Kasumi-1 (cell line): ENCODE measurements around the gene CSNK1E.
A peak's percentile ranks its signal among the peaks of the same experiment; 100 is the strongest.
"Not testable (repeated sequence)": the region's sequence is repeated elsewhere in the genome, so short reads cannot be mapped to it uniquely, and the experiment has no call there.

Experiments
- DNase-seq, 2 experiments: peaks; one replicate each; lab custom pipeline; 2025; lab: John Stamatoyannopoulos, UW

Gene CSNK1E

DNA sequence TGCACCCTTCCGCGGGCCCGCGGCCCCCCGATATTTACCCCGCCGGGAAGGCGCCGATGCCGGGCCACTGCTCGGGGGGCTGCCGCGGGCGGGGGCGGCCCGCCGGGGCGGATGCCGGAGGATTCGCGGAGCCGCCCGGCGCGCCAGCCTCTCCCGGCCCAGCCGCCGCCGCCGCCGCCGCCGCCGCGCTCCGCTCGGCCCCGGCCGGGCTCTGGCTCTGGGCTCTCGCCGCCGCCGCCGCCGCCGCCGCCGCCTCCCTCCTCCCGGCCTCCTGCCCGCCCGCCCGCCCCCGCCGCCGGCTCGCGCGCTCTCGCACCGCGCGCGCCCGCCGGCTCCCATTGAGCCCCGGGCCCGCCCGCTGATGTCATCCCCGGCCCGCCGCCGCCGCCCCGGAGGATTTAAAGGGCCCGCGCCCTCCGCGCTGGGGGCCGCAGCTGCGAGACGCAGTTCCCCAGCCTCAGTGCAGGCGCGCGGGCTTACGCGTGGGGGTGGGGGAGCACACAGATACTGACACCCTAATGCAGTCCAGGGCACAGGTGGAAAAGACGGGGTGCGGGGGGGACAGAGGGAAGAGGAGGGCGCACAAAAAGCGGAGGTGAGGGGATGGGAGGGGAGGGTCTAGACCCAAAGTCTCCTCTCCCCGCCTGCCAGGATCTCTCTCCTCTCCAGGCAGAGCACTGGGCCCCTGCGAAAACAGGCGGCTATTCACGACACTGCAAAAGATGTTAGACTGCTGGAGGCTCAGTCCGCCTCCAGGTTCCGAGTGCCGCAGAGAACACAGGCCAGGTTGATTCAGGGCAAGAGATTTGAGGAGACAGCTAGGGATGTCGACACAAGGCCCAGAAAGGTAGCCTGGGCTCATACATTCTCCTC is at the start of gene CSNK1E:
TSS of gene CSNK1E (minus strand) at position 312 of the 873 bp plus-strand sequence. CDS start 3,276 bp downstream, outside the sequence.
- peak in 1 of 2 experiments; percentile 28 for DNase-seq

DNA sequence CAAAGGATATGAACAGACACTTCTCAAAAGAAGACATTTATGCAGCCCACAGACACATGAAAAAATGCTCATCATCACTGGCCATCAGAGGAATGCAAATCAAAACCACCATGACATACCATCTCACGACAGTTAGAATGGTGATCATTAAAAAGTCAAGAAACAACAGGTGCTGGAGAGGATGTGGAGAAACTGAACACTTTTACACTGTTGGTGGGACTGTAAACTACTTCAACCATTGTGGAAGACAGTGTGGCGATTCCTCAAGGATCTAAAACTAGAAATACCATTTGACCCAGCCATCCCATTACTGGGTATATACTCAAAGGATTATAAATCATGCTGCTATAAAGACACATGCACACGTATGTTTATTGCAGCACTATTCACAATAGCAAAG is 48.6 kb upstream of the CSNK1E start:
- not testable (repeated sequence) for DNase-seq

DNA sequence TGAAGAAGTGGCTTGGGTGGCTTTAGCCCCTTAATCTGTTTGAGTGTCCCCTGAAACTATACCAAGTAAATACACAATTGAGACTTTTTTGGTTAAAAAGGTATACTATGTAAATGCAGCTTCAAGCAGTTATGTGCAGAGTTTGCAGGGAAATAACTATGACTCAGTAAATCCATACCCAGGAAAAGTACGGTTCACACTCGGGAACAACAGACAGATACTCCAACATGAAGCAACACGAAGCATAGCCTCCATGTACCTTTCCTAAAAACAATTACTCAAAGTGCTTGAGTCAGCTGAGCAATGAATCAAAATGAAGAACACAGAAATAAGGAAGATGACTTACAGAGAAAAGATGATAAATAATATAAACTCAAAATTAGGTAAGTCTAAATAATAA is 47.9 kb upstream of the CSNK1E start:
- DNase-seq: not testable (repeated sequence)

DNA sequence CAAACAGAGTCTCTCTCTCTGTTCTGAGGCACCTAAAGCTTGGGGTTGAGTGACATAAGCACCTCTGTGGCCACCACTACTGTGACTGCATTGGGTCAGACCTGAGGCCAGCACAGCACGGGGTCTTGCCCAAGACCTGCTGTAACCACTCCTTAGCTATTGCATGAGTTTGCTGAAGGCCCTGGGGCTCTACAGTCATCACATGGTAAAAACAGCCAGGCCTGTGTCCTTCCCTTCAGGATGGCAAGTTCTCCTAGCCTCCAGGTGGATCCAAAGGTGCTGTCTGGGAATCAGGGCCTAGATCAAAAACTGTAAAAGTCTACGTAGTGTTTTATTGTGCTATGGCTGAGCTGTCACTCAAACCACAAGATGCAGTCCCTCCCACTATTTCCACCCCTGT is 43.3 kb upstream of the CSNK1E start:
- not testable (repeated sequence) for DNase-seq

DNA sequence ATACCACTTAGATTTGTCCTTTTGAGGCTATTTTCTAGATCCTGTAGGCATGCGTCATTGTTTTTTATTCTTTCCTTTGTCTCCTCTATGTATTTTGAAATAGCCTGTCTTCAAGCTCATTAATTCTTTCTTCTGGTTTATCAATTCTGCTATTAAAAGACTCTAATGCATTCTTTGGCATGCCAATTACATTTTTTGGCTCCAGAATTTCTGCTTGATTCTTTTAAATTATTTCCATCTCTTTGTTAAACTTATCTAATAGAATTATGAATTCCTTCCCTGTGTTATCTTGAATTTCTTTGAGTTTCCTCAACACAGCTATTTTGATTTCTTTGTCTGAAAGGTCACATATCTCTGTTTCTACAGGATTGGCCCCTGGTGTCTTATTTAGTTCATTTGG is 42.6 kb upstream of the CSNK1E start:
- not testable (repeated sequence) for DNase-seq

DNA sequence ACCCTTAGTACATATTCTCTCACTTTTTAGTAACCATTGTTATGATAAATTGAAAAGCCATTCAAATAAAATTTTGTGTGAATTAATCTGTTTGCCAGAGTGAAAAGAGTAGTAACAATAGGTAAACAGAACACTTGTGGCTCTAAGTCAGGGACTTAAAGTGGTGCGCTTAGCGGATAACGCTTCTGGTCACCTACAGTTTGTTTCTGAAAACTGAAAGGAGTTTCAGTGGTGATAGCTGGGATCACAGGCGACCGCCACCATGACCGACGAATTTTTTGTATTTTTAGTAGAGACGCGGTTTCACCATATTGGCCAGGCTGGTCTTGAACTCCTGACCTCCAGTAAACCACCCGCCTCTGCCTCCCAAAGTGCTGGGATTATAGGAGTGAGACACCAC is 40.7 kb upstream of the CSNK1E start:
- not testable (repeated sequence) for DNase-seq

DNA sequence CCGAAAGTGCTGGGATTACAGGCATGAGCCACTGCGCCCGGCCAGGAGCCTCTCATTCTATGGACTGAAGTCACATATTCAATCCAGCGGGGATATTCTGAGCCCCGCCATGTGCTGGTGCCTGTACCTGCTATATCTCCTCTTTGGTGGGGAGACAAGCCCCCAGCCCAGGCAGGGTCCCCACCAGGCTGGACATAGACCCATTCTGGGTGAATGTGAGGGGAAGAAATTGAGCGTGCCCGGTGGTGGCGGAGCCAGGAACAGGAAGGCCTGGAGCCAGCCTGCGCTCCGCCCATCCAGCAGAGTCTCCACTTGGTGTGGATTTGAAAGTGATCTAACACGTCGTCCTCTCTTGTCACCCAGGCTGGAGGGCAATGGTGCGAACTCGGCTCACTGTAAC is 38.0 kb upstream of the CSNK1E start:
- no peak for DNase-seq

DNA sequence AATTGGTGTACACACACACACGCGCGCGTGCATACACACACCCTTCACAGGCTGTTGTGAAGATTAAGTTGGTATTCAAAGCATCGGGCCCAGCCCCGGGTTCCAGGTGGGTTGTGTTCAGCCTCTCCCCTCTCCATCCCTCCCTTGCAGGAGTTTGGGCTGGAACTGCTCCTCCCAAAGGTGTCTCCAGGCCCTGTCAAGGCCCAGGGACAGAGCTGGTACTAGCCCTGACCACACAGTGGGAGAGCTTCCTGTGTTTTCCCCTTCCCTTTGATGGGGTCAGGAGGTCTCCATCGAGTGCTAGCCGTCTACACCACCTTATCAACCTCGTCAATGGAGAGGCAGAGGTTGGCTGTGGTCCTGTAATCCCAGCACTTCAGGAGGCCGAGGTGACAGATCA is 36.5 kb upstream of the CSNK1E start:
- no peak for DNase-seq

DNA sequence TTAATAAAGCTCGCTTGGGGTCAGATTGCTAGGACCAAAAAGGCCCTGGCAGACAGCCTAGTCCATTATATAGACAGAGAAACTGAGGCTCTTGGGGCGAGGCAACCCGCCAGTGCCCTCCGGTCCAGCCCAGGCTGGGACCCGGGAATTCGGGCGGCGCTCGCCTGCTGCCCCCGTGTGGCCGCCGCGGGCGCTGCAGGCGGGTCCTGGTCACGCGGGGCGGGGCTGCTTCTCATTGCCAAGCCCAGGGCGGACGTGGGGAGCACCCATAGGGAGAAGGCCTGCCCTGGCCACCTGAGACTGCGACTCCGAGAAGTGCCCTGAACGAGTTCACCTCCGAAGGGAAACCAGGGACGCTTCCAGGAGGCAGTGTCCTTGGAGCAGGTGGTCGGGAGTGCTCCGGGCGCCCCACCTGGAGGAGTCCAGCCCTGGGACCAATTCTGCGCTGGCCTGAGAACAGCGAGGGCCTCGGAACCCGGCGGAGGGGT is 36.0 kb upstream of the CSNK1E start:
- DNase-seq: peak; percentile 16 to 18

DNA sequence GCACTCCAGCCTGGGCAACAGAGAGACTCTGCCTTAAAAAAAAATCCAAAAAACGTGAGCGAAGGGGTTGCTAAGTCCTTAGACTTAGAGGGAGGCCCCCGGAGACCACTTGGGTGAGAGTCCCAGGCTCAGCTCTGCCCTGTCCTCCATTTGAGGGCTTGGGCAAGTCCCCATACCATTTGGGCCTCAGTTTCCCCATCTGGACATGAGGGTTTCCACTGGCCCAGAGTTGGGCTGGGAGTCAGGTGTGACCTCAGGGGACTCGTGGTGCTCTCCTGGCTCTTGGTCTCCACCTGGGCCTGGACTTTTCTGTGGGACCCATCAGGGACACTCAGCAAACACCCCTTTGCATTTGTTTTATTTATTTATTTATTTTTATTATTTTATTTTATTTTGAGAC is 35.2 kb upstream of the CSNK1E start:
- DNase-seq: no peak

DNA sequence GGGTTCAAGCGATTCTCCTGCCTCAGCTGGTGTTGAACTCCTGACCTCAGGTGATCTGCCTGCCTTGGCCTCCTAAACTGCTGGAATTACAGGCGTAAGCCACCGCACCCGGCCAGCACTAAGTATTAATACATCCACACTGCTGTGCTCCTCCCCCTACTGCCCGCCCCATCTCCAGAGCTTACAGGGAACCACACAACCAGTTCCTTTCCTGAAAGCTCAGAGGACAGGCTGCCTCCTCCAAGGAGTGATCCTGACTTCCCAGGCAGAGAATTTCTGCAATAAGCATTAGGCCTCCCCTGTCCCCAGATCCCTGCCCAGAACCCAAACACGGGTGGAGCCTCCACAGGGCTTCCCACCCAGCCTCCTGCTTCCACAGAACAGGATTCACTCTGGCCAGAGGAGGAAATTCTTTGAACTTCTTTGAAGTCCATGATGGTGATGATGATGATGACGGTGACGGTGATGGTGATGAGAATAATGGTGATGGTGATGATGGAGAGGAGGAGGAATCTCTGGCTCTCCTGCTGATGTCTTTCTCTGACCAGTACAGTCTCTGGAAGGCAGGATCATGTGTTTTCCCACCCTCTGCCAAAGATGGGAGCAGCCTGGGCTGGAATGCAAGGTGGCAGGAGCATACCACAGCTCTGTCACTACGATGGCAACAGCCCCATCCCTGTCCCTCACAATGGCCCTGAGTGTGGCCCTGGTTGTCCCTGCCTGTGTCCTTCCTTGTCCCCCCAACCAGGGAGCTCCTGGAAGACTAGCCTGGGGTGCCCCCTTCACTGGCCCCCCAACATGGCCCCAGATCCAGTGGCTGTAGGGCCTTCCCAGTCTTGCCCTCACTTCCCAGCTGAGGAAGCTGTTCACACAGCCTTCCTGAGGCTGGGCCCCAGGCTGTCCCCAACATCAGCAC is 33.5 kb upstream of the CSNK1E start:
- DNase-seq: no peak

DNA sequence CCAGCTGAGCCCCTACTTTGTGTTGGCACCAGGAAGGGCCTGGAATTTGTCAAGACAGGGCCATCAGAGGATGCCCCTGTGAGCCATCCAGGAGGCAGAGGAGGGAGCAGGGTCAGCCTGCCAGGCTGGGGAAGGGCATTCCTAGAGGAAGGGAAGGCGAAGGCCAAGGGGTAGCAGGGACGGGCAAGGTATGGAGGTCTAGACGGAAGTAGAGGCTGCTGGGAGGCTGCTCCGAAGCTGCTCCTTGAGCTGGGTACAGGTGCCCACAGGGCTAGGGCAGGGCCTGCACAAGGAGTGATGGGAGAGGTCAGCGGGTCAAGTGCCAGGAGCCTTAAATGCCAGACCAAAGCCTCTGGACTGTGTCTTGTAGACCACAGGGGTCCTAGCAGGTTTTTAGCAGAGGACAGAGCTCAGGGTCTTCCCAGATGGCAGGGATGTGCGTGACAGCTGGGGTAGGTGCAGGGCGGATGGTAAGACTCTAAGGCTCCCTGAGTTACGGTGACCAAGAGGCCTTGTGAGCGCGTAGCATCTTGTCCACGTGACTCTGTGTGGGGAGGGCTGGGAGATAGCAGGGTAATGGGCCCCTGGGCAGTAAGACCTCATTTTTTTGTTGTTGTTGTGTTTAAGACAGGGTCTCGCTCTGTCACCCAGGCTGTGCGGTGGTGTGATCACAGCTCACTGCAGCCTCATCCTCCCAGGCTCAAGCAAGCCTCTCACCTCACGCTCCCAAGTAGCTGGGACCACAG is 31.7 kb upstream of the CSNK1E start:
- DNase-seq: no peak

DNA sequence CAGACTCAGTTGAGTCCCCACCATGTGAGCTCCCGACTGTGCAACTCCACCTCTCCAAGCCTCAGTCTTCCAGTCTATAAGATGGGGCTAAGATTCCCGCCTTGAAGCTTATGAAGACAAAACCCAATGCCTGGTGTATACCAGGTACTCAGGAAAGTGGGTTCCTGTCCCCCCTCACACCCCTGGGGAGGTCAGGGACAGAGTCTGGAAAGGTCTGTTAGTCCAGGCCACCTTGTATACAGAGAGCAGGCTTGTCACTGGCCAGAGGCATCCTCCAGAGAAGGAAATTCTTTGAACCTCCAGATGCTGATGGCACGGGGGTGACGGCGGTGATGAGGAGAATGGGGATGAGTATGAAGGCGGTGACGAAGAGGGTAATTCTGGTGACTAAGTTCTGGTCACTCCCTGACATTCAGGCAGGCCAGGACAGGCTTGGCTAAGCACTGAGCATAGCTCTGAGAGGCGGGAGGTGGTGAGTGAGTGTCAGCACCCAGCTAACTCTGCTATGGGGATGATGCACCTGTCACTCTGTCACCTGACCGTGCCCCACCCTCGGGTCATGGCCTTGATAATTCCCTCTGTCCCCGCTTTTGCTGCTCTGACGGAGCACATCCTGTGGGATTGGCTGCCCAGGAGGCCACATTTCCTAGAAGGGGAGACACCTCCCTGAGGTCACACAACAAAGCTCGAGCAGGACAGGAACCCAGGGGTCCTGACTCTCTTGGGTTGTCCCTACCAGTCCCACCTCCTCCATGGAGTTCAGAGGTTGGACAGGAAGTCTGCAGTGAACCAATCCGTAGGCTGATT is 30.9 kb upstream of the CSNK1E start:
- DNase-seq: no peak

DNA sequence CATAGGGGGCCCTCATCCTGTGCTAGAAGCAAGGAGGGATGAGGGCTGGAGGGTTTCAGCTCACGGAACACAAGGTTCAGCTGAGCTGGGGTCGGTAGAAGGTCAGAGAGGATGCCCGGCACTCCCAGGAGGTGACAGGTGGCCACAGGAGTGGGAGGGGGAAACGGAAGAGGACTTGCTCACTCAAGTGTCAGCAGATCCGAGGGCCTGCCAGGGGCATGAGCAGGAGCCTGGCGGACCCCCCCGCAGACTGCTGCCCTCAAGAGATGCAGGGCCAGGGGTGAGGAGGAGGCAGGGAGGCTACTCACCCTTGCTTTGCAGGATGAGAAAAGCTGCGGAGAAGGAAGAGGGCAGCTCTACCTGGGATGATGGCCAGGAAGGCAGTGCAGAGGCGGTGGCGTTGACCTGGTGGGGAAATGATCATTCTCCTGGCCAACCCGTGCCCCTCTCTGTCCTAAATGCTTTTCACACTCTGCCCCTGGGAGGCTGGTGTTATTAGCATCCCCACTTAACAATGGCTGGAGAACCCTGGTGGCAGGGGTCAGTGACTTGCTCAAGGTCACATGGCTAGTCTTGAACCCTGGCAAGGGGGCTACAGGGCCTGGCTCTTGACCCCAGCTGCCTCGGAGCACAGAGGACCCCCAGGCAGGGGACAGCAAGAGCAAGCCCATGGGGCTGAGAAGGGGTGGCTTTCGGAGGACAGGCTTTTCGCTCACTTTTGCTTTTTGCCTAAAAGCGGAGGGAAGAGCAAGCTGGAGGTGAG is 30.1 kb upstream of the CSNK1E start:
- DNase-seq: no peak

DNA sequence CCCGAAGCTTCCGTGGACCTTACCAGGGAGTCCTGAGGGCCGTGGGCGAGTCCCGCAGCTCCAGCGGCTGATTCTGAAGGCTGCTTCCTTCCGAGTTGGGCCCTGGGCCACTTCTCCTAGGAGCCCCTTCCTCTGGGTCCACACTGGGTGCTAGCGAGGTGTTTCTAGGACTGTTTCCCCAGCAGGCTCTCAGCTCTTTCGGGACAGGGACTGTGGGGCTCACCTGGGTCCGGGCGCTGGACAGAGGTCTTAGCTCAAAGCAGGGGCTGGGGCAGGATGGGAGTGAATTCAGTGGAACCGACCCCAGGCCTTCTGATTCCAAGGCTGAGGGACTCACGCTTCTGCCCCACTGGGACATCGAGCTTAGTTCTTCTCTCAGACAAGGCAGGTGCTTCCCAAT is 29.3 kb upstream of the CSNK1E start:
- DNase-seq: no peak

DNA sequence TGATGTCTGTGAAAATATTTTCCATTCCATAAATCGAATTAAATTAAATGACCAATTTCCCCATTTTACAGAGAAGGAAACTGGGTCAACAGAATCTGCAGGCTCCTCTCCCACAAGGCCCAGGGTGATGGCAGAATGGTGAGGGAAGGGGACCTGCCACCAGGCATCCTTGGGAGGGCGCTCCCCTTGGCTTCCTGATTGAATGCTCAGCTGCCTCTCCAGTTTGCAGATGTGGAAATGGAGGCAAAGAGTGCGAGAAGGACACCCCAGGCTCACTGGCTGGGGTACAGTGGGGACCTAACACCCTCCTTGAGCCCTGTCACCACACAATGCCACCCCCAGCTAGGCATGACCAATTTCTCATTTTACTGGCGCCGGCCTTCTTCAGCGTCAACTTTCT is 28.5 kb upstream of the CSNK1E start:
- DNase-seq: no peak

DNA sequence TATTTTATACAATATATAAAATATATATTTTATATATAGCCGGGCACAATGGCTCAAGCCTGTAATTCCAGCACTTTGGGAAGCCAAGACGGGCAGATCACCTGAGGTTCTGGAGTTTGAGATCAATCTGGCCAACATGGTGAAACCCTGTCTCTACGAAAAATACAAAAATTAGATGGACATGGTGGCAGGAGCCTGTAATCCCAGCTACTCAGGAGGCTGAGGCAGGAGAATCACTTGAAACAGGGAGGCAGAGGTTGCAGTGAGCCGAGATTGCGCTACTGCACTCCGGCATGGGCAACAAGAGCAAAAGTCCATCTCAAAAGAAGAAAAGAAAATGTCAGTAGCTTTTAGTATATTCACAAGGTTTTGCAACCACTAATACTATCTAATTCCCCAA is 22.7 kb upstream of the CSNK1E start:
- DNase-seq: not testable (repeated sequence)

DNA sequence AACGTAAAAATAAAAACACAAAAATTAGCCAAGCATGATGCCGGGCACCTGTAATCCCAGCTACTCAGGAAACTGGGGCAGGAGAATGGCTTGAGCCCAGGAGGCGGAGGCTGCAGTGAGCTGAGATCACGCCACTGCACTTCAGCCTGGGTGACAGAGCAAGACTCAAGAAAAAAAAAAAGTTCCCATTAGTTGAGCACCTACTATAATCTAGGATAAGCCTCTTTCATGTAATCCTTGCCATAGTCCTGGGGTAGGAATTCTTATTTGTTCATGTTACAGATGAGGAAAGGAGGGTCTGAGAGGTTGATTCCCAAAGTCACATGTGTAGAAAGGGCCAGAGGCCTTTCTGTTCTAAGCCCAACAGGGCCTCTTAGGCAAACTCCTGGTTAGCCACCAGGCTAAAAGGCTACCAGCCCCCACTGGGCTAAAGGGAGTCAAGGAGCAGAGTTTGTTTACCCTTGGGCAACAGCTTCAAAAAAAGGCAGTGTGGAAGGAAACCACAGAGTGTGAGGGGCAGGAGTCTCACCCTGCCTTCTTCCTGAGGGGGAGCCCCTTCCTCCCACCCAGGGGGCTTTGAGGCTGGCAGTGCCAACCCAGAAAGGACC is 21.6 kb upstream of the CSNK1E start:
- no peak for DNase-seq

DNA sequence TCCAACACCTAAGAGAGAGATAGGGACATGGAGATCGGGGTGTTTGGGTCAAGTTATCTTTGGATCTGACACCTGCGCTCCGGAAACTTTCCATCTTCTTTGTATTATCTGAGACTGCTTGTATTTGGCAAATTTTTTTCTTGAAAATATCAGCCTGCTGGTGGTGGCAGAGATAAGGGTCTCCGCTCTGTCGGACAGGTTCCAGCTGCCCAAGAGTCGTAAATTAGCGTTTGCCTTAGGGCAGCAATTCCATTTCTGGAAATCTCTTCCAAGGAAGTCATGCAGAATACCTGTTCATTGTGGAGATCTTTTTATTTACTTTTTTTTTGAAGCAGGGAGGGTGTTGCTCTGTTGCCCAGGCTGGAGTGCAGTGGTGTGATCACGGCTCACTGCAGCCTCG is 19.5 kb upstream of the CSNK1E start:
- no peak for DNase-seq

DNA sequence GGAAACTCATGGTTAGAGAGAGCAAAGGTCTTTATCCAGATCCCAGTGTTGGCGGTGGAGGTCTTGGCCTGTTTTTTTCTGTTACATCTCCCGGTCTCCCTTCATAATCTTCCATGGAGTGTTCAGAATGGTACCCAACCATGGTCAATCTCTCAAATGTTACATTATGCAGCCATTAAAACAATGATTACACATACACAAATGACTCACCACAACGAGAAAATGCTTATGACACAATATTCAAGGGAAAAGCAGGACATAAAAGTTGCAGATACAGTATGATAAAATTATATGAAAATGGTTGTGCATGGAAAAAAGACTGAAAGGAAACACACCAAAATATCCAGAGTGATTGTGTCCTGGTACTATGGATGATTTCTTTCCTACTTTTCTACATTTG is 17.8 kb upstream of the CSNK1E start:
- DNase-seq: no peak
